ENCODE data around the gene EPS8. TPM values are rescaled to one million over a fixed set of nuclear protein-coding genes. Genes with fewer than 3 reads are reported as not detected.

Gene EPS8
- total RNA-seq, 1 experiment from 2014 or later = 133 TPM

DNA sequence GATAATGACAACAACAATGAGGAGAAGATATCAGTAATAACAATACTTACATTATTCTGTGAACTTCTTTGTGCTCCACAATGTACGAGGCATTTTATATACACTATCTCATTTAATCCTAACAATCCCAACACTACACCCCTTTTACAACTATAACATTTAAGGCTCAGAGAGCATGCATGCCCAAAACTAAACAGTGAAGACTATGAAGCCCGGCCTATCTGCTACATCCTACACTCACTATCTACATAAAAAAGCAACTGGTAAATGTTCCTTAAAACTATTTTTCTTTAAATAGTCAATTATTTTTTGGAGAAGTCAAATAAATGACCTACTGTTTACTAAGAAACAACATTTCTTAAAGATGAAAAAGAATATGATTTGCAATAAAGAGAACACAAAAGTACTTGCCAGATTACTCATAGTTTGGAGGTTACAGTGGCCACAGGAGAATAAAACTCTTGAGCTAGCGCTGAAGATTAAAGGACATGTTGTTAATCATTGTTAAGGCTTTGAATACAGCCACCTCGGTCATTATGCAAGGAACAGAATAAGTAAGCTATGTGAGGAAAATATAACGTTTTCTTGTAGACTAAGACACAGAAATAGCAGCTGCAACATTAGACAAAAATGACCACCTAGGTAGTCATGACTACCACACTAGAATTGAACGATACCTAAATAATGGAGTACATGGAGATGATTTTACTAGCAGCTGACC lies 56.7 kb downstream of the EPS8 start:
- DNase-seq (ENCODE audit: low read depth) = peak; percentile 77
- in situ Hi-C loops (cut with HindIII; ENCODE audit: low pct_unique_long_range_greater_than_20kb, low sequenced_read_pairs) = no loop called here

GRCh38 chr12:15731940-15732339 lies 57.2 kb downstream of the EPS8 start:
- in situ Hi-C loops (cut with HindIII; ENCODE audit: low pct_unique_long_range_greater_than_20kb, low sequenced_read_pairs) = no loop called here
- DNase-seq (ENCODE audit: low read depth) = peak; percentile 41

DNA sequence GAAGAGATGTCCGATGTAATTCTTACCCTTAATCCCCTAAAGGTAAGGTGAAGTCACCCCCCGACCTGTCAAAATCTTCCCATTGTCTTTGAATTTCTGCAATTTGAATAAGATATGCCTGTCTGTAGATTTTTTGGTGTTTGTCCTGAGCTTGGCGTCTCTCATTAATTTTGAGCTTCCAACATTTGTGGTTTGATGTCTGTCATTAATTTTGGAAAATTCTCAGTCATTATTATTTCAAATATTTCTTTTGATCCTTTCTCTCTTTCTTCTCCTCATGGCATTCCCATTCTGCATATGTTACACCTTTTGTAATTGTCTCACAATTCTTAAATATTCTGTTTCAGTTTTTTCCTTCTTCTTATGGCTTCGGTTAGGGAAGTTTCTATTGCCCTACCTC lies 60.1 kb downstream of the EPS8 start:
- in situ Hi-C loops (cut with HindIII; ENCODE audit: low pct_unique_long_range_greater_than_20kb, low sequenced_read_pairs) = no loop called here
- no peak for DNase-seq (ENCODE audit: low read depth)

DNA sequence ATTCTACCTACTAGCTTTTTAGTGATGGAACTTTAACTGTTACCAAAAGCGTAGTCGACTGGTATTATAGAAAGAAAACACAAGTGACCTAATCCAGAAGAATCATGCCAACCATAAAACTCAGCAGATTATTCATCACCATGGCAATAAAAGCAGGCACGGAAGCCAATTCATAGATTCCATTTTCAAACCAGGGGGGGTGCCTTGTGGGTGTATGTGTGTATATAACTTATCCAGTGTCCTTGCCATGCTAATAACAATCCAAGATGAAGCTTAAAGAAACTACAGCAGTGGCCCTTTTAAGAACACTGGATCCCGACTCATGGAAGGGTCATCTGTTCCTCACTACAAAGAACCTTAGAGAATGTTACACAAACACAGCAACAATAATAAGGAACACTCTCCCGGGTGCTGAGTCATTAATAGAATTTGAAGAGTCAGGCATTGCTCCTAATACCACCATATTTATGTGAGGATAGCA lies 61.0 kb downstream of the EPS8 start:
- in situ Hi-C loops (cut with HindIII; ENCODE audit: low pct_unique_long_range_greater_than_20kb, low sequenced_read_pairs) = no loop called here
- peak; percentile 77 for DNase-seq (ENCODE audit: low read depth)

DNA sequence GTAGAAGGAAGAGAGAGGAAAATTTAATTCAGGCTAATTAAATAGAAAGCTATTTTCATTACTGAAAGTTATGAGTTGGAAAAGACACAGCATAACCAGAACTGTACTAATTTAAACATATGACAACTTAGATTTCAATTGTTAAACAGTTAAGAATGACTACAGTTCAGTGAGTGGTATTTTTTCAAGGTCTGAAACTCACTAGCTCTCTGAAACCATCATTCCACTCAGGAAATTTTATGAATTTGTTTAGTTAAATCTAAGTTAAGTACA lies 62.4 kb downstream of the EPS8 start:
- in situ Hi-C loops (cut with HindIII; ENCODE audit: low pct_unique_long_range_greater_than_20kb, low sequenced_read_pairs) = no loop called here

DNA sequence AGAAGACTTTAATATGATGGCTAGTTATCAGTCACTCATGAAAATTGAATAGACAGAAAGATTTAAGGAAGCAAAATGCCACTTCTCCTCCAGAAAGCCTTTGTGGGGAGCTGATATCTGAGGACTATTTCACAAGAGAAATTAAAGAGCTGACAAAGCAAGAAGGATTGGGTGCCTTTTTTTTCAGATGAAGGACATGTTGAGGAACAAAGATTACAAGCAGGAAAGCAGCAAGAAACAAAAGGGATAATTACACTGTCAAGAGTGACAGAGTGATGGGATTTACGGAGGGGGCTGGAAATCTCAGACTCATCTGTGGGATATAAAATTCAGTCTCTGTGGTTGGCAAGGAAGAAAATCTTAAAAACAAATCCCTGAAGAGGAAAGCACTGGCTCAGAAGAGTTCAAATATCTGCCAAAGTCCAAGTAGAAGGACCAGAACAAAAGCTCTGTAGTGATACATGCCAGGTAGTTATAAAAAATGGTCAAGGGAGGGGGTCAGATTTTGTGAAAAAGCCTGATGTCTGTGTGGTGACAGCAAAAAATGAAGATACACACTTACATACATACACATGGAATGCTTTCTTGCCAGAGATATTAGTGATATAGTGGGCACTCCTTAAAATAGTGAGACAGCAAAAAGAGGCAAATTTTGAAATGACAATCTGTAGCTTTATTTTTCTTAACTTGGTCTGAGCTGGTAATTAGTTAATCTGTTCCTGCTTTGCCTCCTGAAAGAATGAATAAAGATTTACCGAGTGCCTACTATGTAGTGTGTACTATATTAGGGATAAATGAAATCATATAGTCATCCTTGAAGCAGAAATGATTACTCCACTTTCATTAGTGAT lies 62.9 kb downstream of the EPS8 start:
- peak; percentile 37 for DNase-seq (ENCODE audit: low read depth)
- in situ Hi-C loops (cut with HindIII; ENCODE audit: low pct_unique_long_range_greater_than_20kb, low sequenced_read_pairs) = no loop called here

More for the DNA sequence above, 62.4 kb downstream of the EPS8 start:
- DNase-seq (ENCODE audit: low read depth) = no peak

- DNase-seq (ENCODE audit: low read depth) = no peak
- in situ Hi-C loops (cut with HindIII; ENCODE audit: low pct_unique_long_range_greater_than_20kb, low sequenced_read_pairs) = no loop called here
Measured at GRCh38 chr12:15722951-15723350, 66.2 kb downstream of the EPS8 start.

DNA sequence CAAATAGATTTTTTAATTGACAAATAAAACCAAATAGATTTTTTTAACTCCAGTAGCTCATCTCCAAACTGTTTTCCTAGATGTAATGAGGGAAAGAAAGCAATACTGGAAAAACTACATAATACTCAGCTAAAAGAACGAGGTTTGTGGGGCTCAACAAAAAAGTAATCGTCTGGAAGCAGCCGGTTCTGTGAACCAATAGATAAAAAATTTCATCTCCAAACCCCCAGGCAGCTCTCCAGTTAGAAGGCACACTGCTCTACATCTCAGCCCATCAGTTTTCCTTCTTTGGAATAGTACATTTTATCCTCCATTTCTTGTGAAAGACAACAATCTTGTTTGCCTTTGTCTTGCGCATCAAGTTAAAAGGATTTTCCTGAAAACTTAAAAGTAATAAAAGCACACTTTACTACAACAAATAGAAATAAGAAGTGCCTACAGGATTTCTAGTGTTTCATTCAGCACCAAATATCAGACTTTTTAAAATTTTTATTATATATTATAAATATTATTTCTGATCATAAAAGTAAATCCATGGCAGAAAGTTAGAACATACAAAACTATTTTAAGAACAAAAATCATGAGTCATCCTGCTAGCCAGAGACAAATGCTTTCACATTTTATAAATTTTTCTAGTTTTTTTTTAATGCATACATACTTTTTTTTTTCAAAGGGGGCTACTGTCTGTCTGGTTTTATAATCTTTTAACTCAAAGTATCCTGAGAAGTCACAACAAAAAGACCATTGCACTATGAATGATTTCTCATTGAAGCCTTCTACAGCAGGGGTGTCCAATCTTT lies 67.7 kb downstream of the EPS8 start:
- in situ Hi-C loops (cut with HindIII; ENCODE audit: low pct_unique_long_range_greater_than_20kb, low sequenced_read_pairs) = no loop called here
- no peak for DNase-seq (ENCODE audit: low read depth)

DNA sequence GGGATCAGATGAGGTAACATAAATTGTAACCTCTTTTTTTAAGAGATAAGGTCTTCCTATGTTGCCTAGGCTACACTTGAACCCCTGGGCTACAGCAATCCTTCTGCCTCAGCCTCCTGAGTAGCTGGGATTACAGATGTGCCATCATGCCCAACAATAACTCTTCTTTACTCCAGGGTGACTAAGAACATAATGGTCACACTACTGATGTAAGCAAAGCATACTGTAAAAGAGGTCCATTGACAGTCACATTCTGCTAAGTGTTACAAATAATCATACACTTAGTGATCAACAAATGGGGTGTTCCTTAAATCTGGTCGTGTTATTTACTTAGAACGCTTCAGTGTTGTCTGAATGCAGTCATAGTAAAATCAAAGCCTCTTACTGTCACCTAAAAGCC lies 68.9 kb downstream of the EPS8 start:
- in situ Hi-C loops (cut with HindIII; ENCODE audit: low pct_unique_long_range_greater_than_20kb, low sequenced_read_pairs) = no loop called here
- DNase-seq (ENCODE audit: low read depth) = no peak

- DNase-seq (ENCODE audit: low read depth) = no peak
- in situ Hi-C loops (cut with HindIII; ENCODE audit: low pct_unique_long_range_greater_than_20kb, low sequenced_read_pairs) = no loop called here
Measured at GRCh38 chr12:15719230-15719629, 70.0 kb downstream of the EPS8 start.

GRCh38 chr12:15717940-15718567 lies 71.1 kb downstream of the EPS8 start:
- no peak for DNase-seq (ENCODE audit: low read depth)
- in situ Hi-C loops (cut with HindIII; ENCODE audit: low pct_unique_long_range_greater_than_20kb, low sequenced_read_pairs) = no loop called here

- DNase-seq (ENCODE audit: low read depth) = no peak
- in situ Hi-C loops (cut with HindIII; ENCODE audit: low pct_unique_long_range_greater_than_20kb, low sequenced_read_pairs) = no loop called here
Measured at GRCh38 chr12:15716581-15716980, 72.6 kb downstream of the EPS8 start.

DNA sequence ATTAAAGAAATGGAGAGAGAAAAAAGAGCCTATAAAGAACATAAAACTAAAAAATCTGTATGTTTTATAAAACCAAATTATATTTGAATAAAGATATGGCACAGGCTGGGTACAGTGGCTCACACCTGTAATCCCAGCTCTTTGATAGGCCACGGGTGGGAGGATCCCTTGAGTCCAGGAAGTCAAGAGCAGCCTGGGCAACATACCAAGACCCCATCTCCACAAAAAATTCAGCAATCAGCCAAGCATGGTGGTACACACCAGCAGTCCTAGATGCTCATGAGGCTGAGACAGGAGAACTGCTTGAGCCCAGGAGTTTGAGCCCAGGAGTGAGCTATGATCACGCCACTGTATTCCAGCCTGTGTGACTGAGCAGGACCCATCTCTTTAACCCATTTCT lies 74.9 kb downstream of the EPS8 start:
- in situ Hi-C loops (cut with HindIII; ENCODE audit: low pct_unique_long_range_greater_than_20kb, low sequenced_read_pairs) = no loop called here
- no peak for DNase-seq (ENCODE audit: low read depth)

DNA sequence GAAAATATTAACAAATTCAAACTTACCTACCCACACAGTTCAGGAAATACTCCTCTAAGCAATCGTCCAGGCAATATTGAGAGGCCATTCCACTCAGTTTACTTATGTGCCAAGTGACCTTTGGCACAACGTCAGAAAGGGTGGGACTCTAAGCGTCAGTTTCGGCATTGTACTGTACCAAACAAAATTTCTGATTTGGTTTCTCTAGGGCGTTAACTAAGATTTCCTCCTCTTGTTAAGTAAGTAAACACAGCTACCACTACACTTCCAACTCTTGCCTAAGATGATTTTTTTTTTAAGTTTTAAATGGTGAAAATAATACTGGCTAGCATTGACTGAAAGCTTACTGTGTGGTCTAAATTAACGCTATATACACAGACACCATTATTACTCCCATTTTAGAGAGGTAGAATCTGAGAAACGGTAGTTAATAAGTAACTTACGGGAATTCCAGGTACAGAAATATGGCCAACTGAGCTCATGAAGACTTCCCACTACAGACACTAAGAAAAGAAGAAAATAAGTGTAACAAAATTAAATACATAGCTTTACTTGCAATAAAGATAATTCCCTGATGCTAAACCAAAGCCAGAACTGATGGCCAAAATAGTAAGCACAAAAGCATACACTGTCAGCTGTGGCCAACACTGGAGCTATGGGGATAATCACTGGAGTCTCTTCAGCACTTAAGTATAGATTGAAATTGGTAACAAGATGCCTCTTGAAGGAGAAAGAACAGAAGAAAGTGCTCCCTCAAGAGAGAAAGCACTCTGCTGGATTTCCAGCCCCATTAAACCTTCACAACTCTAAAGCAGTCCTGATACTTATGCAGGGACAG lies 76.1 kb downstream of the EPS8 start:
- in situ Hi-C loops (cut with HindIII; ENCODE audit: low pct_unique_long_range_greater_than_20kb, low sequenced_read_pairs) = no loop called here
- DNase-seq (ENCODE audit: low read depth) = peak; percentile 64

DNA sequence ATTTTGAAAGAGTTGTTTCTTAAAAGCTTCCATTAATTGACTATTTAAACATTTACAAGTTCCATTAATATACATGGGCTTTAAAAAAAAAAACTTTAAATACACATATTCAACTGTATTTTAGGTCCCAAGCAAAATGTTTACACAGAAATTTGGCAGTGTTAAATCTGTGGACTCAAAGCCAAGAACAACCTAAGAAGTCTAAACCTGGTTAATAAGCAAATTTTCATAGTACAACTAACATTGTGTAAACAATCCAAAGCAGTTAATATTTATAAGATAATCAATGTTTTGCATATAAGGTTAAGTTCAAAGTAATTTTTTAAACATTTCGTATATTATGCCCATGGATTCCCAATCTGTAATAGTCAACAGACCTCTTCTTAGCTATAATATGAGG lies 77.0 kb downstream of the EPS8 start:
- in situ Hi-C loops (cut with HindIII; ENCODE audit: low pct_unique_long_range_greater_than_20kb, low sequenced_read_pairs) = no loop called here

DNA sequence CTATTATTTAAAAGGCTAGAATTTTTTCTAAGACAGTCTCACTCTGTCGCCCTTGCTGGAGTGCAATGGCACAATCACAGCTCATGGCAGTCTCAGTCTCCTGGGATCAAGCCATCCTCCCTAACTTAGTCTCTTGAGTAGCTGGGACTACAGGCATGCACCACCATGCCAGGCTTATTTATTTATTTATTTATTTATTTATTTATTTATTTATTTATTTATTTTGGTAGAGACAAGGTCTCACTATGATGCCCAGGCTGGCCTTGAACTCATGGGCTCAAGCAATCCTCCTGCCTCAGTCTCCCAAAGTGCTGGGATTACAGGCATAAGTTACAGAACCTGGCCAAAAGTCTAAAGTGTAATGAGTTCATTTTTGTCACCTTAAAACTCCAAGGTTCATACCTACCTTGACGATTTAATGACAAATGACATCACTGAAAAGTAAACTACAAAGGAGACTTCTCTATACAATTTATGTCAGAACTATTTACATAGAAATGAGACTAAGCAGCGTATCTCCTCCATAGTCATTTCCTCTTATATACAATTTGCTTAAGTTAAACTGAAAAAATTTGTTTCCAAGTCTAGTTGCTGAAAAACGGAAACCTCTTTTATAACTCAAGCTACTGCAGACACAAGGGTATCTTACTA lies 78.2 kb downstream of the EPS8 start:
- in situ Hi-C loops (cut with HindIII; ENCODE audit: low pct_unique_long_range_greater_than_20kb, low sequenced_read_pairs) = no loop called here
- no peak for DNase-seq (ENCODE audit: low read depth)

More for the DNA sequence above, 77.0 kb downstream of the EPS8 start:
- DNase-seq (ENCODE audit: low read depth) = no peak

DNA sequence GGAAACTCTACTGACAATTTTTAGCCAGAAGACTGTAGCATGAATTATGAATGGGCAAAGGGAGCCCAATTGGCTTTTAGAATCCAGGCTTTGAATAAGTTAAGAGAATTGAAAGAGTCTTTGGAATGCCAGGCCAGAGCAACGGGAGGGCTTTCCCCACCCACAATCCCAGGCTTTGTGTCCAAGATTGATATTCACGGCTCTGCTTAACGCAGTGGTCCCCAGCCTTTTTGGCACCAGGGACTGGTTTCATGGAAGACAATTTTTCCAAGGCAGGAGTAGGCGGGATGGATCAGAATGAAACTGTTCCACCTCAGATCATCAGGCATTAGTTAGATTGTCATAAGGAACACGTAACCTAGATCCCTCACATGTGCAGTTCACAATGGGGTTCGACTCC lies 79.6 kb downstream of the EPS8 start:
- no peak for DNase-seq (ENCODE audit: low read depth)
- in situ Hi-C loops (cut with HindIII; ENCODE audit: low pct_unique_long_range_greater_than_20kb, low sequenced_read_pairs) = no loop called here

All from Caki2 (cell line).